IPS-20b (cell line): ENCODE data around the gene AFP.

Experiments
- H3K27ac ChIP-seq: one replicate; pipeline ENCODE4 v1.5.1; 2013; ENCODE audit warnings: low read length
- H3K27me3 ChIP-seq: 2 replicates; pipeline ENCODE4 v1.6.1; 2013; ENCODE audit warnings: mild to moderate bottlenecking, low read length, inconsistent platforms; ENCODE audit not compliant: insufficient read depth
- H3K36me3 ChIP-seq: 2 replicates; pipeline ENCODE4 v1.6.1; 2013; ENCODE audit warnings: low read depth, mild to moderate bottlenecking, inconsistent platforms, low read length, moderate library complexity; ENCODE audit not compliant: insufficient read depth
- H3K4me1 ChIP-seq: 2 replicates; pipeline ENCODE4 v1.6.1; 2013; ENCODE audit warnings: mild to moderate bottlenecking, control low read depth, inconsistent platforms, low read length, moderate library complexity; ENCODE audit not compliant: insufficient read depth
- H3K4me3 ChIP-seq: 2 replicates; pipeline ENCODE4 v1.5.1; 2013; ENCODE audit warnings: mild to moderate bottlenecking, low read length, inconsistent platforms
- H3K9ac ChIP-seq: 2 replicates; pipeline ENCODE4 v1.6.1; 2013; ENCODE audit warnings: low read depth, mild to moderate bottlenecking, inconsistent platforms, low read length, moderate library complexity
- H3K9me3 ChIP-seq: 2 replicates; pipeline ENCODE4 v1.6.1; 2013; ENCODE audit warnings: mild to moderate bottlenecking, low read depth, low read length, inconsistent platforms; ENCODE audit not compliant: insufficient read depth

The AFP gene

DNA sequence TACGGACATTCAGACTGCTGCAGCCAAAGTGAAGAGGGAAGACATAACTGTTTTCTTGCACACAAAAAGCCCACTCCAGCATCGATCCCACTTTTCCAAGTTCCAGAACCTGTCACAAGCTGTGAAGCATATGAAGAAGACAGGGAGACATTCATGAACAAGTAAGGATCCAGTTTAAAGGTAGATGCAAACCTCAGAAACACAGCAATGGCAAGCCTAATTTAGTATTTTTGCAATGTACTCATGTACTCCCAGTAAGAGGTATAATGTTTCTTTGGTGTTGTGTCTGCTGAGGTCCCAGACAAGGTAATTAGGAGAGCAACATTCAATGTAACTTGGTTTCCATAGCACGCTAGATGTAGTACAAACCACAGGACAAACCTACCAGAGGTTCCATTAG lies 4.6 kb downstream of the AFP start:
- H3K4me3 ChIP-seq: no peak overlapping the region
- no peaks in the 10 kb centered on the region for H3K9me3 ChIP-seq
- no peak overlapping the region for H3K9ac ChIP-seq
- no peaks in the 10 kb centered on the region for H3K36me3 ChIP-seq
- H3K4me1 ChIP-seq: no peaks in the 10 kb centered on the region
- no peak overlapping the region for H3K27ac ChIP-seq
- H3K27me3 ChIP-seq: no peaks in the 10 kb centered on the region

- H3K36me3 ChIP-seq: no peaks in the 10 kb centered on the region
- no peaks in the 10 kb centered on the region for H3K4me1 ChIP-seq
- H3K4me3 ChIP-seq: no peak overlapping the region
- H3K9ac ChIP-seq: no peak overlapping the region
- no peak overlapping the region for H3K27ac ChIP-seq
- H3K27me3 ChIP-seq: no peaks in the 10 kb centered on the region
- no peaks in the 10 kb centered on the region for H3K9me3 ChIP-seq
These were observed 6.3 kb downstream of the AFP start for GRCh38 chr4:73442275-73442674.

DNA sequence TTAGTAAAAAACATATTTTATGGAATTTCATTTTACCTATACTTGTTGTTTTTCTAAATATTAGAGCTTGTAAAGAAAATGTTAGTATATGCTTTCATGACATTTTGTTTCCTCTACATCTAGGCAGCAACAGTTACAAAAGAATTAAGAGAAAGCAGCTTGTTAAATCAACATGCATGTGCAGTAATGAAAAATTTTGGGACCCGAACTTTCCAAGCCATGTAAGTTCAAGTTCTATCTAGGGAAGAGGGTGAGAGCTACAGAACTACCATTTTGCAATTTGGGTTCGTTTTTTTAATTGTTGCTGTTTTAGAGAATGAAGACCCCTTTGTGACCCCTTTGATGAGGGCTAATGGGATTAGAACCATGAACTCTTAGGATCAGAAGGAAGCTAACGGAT lies 7.2 kb downstream of the AFP start:
- Histone ChIP-seq H3K27ac (no peak overlapping the region), H3K9ac (no peak overlapping the region), H3K27me3 (no peaks in the 10 kb centered on the region), H3K4me3 (no peak overlapping the region), H3K36me3 (no peaks in the 10 kb centered on the region), H3K4me1 (no peaks in the 10 kb centered on the region), H3K9me3 (no peaks in the 10 kb centered on the region)

- H3K27me3 ChIP-seq: no peaks in the 10 kb centered on the region
- peaks cover 16% of the 10 kb centered on the region for H3K4me1 ChIP-seq
- no peak overlapping the region for H3K9ac ChIP-seq
- no peaks in the 10 kb centered on the region for H3K9me3 ChIP-seq
- H3K27ac ChIP-seq: no peak overlapping the region
- H3K36me3 ChIP-seq: no peaks in the 10 kb centered on the region
- H3K4me3 ChIP-seq: no peak overlapping the region
These were observed 9.6 kb downstream of the AFP start for GRCh38 chr4:73445383-73446335.

- Histone ChIP-seq H3K9me3 (no peaks in the 10 kb centered on the region), H3K4me3 (no peak overlapping the region), H3K27ac (no peak overlapping the region), H3K27me3 (no peaks in the 10 kb centered on the region), H3K4me1 (peaks cover 23% of the 10 kb centered on the region), H3K36me3 (no peaks in the 10 kb centered on the region), H3K9ac (no peak overlapping the region)
These were observed 10.4 kb downstream of the AFP start for GRCh38 chr4:73446336-73446938.

DNA sequence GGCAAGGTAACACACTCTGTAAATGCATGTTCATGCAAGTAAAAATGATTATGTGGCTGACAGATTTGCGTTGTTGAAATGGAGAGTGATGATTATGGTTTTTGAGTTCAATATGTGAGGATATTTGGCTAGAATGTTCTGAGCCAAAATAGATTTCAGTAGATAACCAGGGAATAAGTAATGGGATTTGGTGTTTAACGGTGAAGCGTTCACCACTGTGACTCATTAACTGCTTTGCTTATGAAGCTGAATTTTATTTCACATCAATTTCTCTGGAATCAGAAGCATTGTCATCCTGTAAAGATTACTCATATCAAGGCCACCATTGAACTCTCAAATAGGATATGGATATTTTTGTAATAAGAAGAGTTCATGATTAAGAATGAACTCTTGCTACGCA lies 11.7 kb downstream of the AFP start:
- Histone ChIP-seq H3K9me3 (no peaks in the 10 kb centered on the region), H3K4me1 (peaks cover 36% of the 10 kb centered on the region), H3K9ac (no peak overlapping the region), H3K36me3 (no peaks in the 10 kb centered on the region), H3K27ac (no peak overlapping the region), H3K4me3 (no peak overlapping the region), H3K27me3 (no peaks in the 10 kb centered on the region; the same call in 1 of the 2 replicates)

GRCh38 chr4:73448448-73449203 lies 12.6 kb downstream of the AFP start:
- H3K27ac ChIP-seq: no peak overlapping the region
- no peaks in the 10 kb centered on the region for H3K9me3 ChIP-seq
- H3K4me1 ChIP-seq: peaks cover 44% of the 10 kb centered on the region
- H3K4me3 ChIP-seq: no peak overlapping the region
- H3K27me3 ChIP-seq: no peaks in the 10 kb centered on the region; the same call in 1 of the 2 replicates
- no peaks in the 10 kb centered on the region for H3K36me3 ChIP-seq
- no peak overlapping the region for H3K9ac ChIP-seq

GRCh38 chr4:73450398-73451004 lies 14.5 kb downstream of the AFP start:
- peak overlapping the region; percentile 42; the same call in 1 of the 2 replicates for H3K4me3 ChIP-seq
- no peaks in the 10 kb centered on the region for H3K9me3 ChIP-seq
- H3K27me3 ChIP-seq: no peaks in the 10 kb centered on the region; the same call in 1 of the 2 replicates
- peaks cover 49% of the 10 kb centered on the region for H3K4me1 ChIP-seq
- H3K36me3 ChIP-seq: no peaks in the 10 kb centered on the region
- H3K9ac ChIP-seq: 0 out of 2 replicates have a peak overlapping the region, but pooled peaks have one; percentile 16
- no peak overlapping the region for H3K27ac ChIP-seq

DNA sequence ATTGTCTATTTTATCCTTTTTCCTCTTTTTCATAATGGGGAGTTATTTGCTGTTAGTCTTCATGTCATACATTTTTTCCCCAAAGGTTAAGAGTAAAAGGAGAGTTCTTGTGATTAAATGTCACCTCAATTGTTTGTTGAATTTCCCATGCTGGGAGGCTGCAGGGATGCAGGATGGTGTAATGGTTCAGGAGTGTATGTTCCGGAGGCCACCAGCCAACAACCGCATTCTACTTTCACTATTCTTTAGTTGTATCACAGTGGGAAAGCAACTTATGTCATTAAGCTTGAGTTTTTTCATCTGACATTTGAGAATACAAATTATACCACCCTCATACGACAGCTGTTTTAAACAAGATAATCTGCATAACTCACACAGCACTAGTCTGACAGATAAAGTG lies 15.4 kb downstream of the AFP start:
- H3K9me3 ChIP-seq: no peaks in the 10 kb centered on the region
- peaks cover 49% of the 10 kb centered on the region for H3K4me1 ChIP-seq
- H3K36me3 ChIP-seq: no peaks in the 10 kb centered on the region
- H3K27ac ChIP-seq: no peak overlapping the region
- H3K9ac ChIP-seq: no peak overlapping the region
- no peaks in the 10 kb centered on the region; the same call in 1 of the 2 replicates for H3K27me3 ChIP-seq
- peak overlapping the region; percentile 42; the same call in 1 of the 2 replicates for H3K4me3 ChIP-seq

DNA sequence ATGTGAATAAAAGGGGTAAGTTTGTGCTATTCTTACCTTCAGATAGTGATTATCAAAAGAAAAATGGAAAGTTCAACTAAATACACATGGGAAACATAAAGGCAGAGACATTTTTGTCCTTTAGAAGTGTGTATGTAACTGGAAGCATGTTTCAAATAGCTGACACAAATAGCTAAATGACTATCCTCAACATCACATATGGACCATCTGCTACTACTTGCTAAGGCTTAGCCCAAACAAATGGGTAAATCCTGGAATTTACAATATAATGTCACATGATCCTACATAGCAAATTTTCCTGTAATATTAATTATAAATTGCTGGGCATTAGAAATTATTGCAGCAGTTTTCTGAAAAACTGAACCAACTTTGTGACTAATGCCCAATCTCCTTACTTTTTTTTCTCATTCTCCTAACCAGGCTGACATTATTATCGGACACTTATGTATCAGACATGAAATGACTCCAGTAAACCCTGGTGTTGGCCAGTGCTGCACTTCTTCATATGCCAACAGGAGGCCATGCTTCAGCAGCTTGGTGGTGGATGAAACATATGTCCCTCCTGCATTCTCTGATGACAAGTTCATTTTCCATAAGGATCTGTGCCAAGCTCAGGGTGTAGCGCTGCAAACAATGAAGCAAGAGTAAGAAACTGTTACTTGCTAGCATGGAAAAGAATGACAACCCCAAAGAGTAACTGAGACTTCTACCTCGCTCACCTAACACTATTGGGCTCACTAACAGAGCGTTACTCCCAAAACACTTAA lies 16.1 kb downstream of the AFP start:
- peak overlapping the region; percentile 1 for H3K27ac ChIP-seq
- peaks cover 49% of the 10 kb centered on the region for H3K4me1 ChIP-seq
- H3K9ac ChIP-seq: peak overlapping the region; percentile 37; the same call in 1 of the 2 replicates
- H3K4me3 ChIP-seq: peak overlapping the region; percentile 43; the same call in 1 of the 2 replicates
- H3K27me3 ChIP-seq: no peaks in the 10 kb centered on the region; the same call in 1 of the 2 replicates
- H3K9me3 ChIP-seq: no peaks in the 10 kb centered on the region
- H3K36me3 ChIP-seq: no peaks in the 10 kb centered on the region
